ENCODE results near the gene SLC25A24.
"Not testable (repeated sequence)": the region's sequence is repeated elsewhere in the genome, so short reads cannot be mapped to it uniquely, and the experiment has no call there.

The SLC25A24 gene

GRCh38 chr1:108192581-108192980, 7.6 kb downstream of the SLC25A24 start:
- Histone ChIP-seq H3K27me3 (ENCODE audit: control insufficient read depth, insufficient read depth, low read length) (no peaks in the 10 kb centered on the region), H3K4me2 (ENCODE audit: low read length) (no peak overlapping the region), H3K9ac (ENCODE audit: low read depth, low read length) (no peak overlapping the region), H3K9me3 (replicated peaks; ENCODE audit: low read length) (no peaks in the 10 kb centered on the region), H3K36me3 (ENCODE audit: insufficient read depth, low read length) (peaks cover 48% of the 10 kb centered on the region), H3K4me1 (ENCODE audit: control insufficient read depth, insufficient read depth, low read length) (peaks cover 9% of the 10 kb centered on the region), H3K4me3 (ENCODE audit: low read length) (no peak overlapping the region)

GRCh38 chr1:108190686-108191416, 9.3 kb downstream of the SLC25A24 start:
- no peak overlapping the region for H3K4me2 ChIP-seq (ENCODE audit: low read length)
- no peak overlapping the region for H3K9ac ChIP-seq (ENCODE audit: low read depth, low read length)
- H3K27me3 ChIP-seq (ENCODE audit: control insufficient read depth, insufficient read depth, low read length), result no peaks in the 10 kb centered on the region
- H3K4me1 ChIP-seq (ENCODE audit: control insufficient read depth, insufficient read depth, low read length), result no peaks in the 10 kb centered on the region
- no peaks in the 10 kb centered on the region for H3K9me3 ChIP-seq (replicated peaks; ENCODE audit: low read length)
- H3K4me3 ChIP-seq (ENCODE audit: low read length), result no peak overlapping the region
- H3K36me3 ChIP-seq (ENCODE audit: insufficient read depth, low read length), result peaks cover 37% of the 10 kb centered on the region

DNA sequence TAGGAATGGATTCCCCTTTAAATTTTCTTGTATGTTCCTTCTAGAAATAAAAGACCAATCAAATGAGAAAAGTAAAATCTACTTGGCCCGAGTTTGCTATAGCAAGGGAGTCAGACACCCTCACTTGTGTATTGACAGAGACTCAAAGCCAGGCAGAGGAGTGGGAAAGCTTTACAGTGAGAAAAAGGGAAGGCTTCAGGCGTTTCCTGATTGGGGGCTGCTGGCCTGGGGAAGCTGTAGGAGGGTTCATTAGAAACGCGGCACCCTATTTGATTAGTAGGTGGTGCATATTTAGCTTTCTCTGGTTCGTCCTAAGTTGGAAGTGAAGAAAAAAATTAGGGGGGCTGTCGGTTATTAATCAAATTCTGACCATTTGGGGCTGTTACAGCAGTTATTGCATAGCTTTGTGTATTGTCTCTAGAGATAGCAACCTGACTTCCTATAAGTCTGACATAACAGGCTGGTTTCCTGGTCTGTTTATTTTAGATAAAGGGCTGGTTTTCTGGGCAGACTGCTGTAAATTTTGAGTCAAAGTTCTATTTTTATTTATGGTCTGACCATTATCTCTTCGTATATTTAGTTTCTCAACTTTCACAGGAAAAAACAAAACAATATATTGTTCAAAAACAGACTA, 10.0 kb downstream of the SLC25A24 start:
- Histone ChIP-seq H3K4me3 (ENCODE audit: low read length) (no peak overlapping the region), H3K9me3 (replicated peaks; ENCODE audit: low read length) (no peaks in the 10 kb centered on the region), H3K9ac (ENCODE audit: low read depth, low read length) (no peak overlapping the region), H3K4me2 (ENCODE audit: low read length) (no peak overlapping the region), H3K27me3 (ENCODE audit: control insufficient read depth, insufficient read depth, low read length) (no peaks in the 10 kb centered on the region), H3K36me3 (ENCODE audit: insufficient read depth, low read length) (peaks cover 33% of the 10 kb centered on the region), H3K4me1 (ENCODE audit: control insufficient read depth, insufficient read depth, low read length) (no peaks in the 10 kb centered on the region)

DNA sequence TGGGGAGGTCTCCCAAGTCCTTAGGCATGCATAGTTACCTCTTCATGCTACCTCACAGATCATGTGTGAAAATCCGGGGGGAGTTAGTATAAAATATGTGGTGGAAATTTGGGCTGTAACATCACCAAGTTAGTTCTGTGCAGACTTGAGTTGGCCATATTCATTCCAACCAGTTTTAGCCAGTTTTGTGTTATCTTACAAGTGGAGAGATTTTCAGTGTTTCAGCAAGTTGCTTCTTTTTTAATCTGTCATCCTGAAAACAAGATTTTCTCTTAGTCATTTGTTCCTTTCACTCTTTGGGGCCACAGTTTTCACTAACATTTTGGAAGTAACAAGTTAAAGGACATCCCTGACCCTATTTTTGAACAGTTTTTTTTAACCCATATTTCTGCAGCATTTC, 11.3 kb downstream of the SLC25A24 start:
- H3K4me3 ChIP-seq (ENCODE audit: low read length), result no peak overlapping the region
- peaks cover 33% of the 10 kb centered on the region for H3K36me3 ChIP-seq (ENCODE audit: insufficient read depth, low read length)
- no peak overlapping the region for H3K4me2 ChIP-seq (ENCODE audit: low read length)
- H3K9ac ChIP-seq (ENCODE audit: low read depth, low read length), result no peak overlapping the region
- no peaks in the 10 kb centered on the region for H3K27me3 ChIP-seq (ENCODE audit: control insufficient read depth, insufficient read depth, low read length)
- H3K9me3 ChIP-seq (replicated peaks; ENCODE audit: low read length), result no peaks in the 10 kb centered on the region
- no peaks in the 10 kb centered on the region for H3K4me1 ChIP-seq (ENCODE audit: control insufficient read depth, insufficient read depth, low read length)

DNA sequence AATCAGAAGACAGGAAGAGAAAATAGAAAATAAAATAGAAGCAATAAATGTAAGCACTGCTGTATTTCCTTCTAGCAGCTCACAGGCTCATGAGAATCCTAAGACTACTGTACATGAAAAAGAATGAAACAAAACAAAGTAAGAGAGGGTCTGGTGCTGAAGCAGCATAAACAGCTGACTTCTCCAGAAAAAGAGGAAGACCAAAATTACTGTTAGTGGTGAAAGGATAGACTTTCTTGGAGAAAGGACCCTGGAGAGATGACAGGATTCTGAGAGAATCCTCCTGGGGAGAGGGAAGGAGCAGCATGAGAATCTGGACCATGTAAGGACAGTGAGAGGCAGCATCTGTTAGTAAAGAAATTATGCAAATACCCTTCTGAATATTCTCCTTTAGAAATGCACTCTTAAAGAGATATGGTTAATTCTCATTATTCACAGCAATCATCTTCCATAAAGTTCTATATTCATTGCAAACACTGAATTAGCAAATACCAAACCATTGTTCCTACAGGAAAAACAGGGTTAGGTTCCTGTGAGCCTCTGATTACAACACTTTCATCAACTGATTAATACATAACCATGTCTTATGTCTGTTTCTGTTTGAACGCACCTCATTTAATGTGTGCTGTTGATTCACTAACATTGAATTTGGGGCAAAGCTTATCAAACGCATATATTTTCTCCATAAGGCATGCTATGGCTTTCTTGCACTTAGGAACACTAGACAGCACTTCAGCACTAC, 17.0 kb downstream of the SLC25A24 start:
- H3K4me2 ChIP-seq (ENCODE audit: low read length), result no peak overlapping the region
- H3K9ac ChIP-seq (ENCODE audit: low read depth, low read length), result no peak overlapping the region
- H3K4me1 ChIP-seq (ENCODE audit: control insufficient read depth, insufficient read depth, low read length), result no peaks in the 10 kb centered on the region
- no peaks in the 10 kb centered on the region for H3K9me3 ChIP-seq (replicated peaks; ENCODE audit: low read length)
- H3K4me3 ChIP-seq (ENCODE audit: low read length), result no peak overlapping the region
- H3K27me3 ChIP-seq (ENCODE audit: control insufficient read depth, insufficient read depth, low read length), result no peaks in the 10 kb centered on the region
- peaks cover 55% of the 10 kb centered on the region for H3K36me3 ChIP-seq (ENCODE audit: insufficient read depth, low read length)

- Histone ChIP-seq H3K9me3 (replicated peaks; ENCODE audit: low read length) (peaks cover 3% of the 10 kb centered on the region), H3K27me3 (ENCODE audit: control insufficient read depth, insufficient read depth, low read length) (no peaks in the 10 kb centered on the region), H3K4me3 (ENCODE audit: low read length) (no peak overlapping the region), H3K9ac (ENCODE audit: low read depth, low read length) (no peak overlapping the region), H3K4me1 (ENCODE audit: control insufficient read depth, insufficient read depth, low read length) (peaks cover 8% of the 10 kb centered on the region), H3K36me3 (ENCODE audit: insufficient read depth, low read length) (peaks cover 63% of the 10 kb centered on the region), H3K4me2 (ENCODE audit: low read length) (no peak overlapping the region)
Observed at GRCh38 chr1:108179018-108179417, 21.1 kb downstream of the SLC25A24 start.

GRCh38 chr1:108162409-108162808, 37.7 kb downstream of the SLC25A24 start:
- not testable (repeated sequence) for H3K9ac ChIP-seq (ENCODE audit: low read depth, low read length); H3K4me2 ChIP-seq (ENCODE audit: low read length); H3K9me3 ChIP-seq (replicated peaks; ENCODE audit: low read length); H3K27me3 ChIP-seq (ENCODE audit: control insufficient read depth, insufficient read depth, low read length); H3K36me3 ChIP-seq (ENCODE audit: insufficient read depth, low read length); H3K4me3 ChIP-seq (ENCODE audit: low read length); H3K4me1 ChIP-seq (ENCODE audit: control insufficient read depth, insufficient read depth, low read length)

DNA sequence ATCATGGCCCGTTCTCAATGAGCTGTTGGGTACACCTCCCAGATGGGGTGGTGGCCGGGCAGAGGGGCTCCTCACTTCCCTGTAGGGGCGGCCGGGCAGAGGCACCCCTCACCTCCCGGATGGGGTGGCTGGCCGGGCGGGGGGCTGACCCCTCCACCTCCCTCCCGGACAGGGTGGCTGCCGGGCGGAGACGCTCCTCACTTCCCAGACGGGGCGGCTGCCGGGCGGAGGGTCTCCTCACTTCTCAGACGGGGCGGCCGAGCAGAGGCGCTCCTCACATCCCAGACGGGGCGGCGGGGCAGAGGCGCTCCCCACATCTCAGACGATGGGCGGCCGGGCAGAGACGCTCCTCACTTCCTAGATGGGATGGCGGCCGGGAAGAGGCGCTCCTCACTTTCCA, 40.2 kb downstream of the SLC25A24 start:
- H3K27me3 ChIP-seq (ENCODE audit: control insufficient read depth, insufficient read depth, low read length); H3K4me3 ChIP-seq (ENCODE audit: low read length); H3K9me3 ChIP-seq (replicated peaks; ENCODE audit: low read length); H3K4me2 ChIP-seq (ENCODE audit: low read length); H3K9ac ChIP-seq (ENCODE audit: low read depth, low read length); H3K4me1 ChIP-seq (ENCODE audit: control insufficient read depth, insufficient read depth, low read length): not testable (repeated sequence)
- H3K36me3 ChIP-seq (ENCODE audit: insufficient read depth, low read length), result peaks cover 28% of the 10 kb centered on the region

GRCh38 chr1:108158893-108159453, 41.2 kb downstream of the SLC25A24 start:
- Histone ChIP-seq H3K4me3 (ENCODE audit: low read length) (no peak overlapping the region), H3K27me3 (ENCODE audit: control insufficient read depth, insufficient read depth, low read length) (no peaks in the 10 kb centered on the region), H3K36me3 (ENCODE audit: insufficient read depth, low read length) (peaks cover 38% of the 10 kb centered on the region), H3K4me1 (ENCODE audit: control insufficient read depth, insufficient read depth, low read length) (no peaks in the 10 kb centered on the region), H3K9ac (ENCODE audit: low read depth, low read length) (no peak overlapping the region), H3K4me2 (ENCODE audit: low read length) (no peak overlapping the region), H3K9me3 (replicated peaks; ENCODE audit: low read length) (no peaks in the 10 kb centered on the region)

GRCh38 chr1:108154314-108154713, 45.8 kb downstream of the SLC25A24 start:
- Histone ChIP-seq H3K4me1 (ENCODE audit: control insufficient read depth, insufficient read depth, low read length) (peaks cover 3% of the 10 kb centered on the region), H3K27me3 (ENCODE audit: control insufficient read depth, insufficient read depth, low read length) (no peaks in the 10 kb centered on the region), H3K9ac (ENCODE audit: low read depth, low read length) (no peak overlapping the region), H3K9me3 (replicated peaks; ENCODE audit: low read length) (no peaks in the 10 kb centered on the region), H3K4me3 (ENCODE audit: low read length) (no peak overlapping the region), H3K36me3 (ENCODE audit: insufficient read depth, low read length) (peaks cover 66% of the 10 kb centered on the region), H3K4me2 (ENCODE audit: low read length) (no peak overlapping the region)

- peaks cover 71% of the 10 kb centered on the region for H3K36me3 ChIP-seq (ENCODE audit: insufficient read depth, low read length)
- no peak overlapping the region for H3K9ac ChIP-seq (ENCODE audit: low read depth, low read length)
- H3K4me1 ChIP-seq (ENCODE audit: control insufficient read depth, insufficient read depth, low read length), result peaks cover 3% of the 10 kb centered on the region
- no peak overlapping the region for H3K4me3 ChIP-seq (ENCODE audit: low read length)
- no peak overlapping the region for H3K4me2 ChIP-seq (ENCODE audit: low read length)
- no peaks in the 10 kb centered on the region for H3K27me3 ChIP-seq (ENCODE audit: control insufficient read depth, insufficient read depth, low read length)
- no peaks in the 10 kb centered on the region for H3K9me3 ChIP-seq (replicated peaks; ENCODE audit: low read length)
Observed at GRCh38 chr1:108152782-108153222, 47.3 kb downstream of the SLC25A24 start.
